IMR-90 (cell line): Measurements from ENCODE around the gene SCNN1B. TPM values are rescaled to one million over a fixed set of nuclear protein-coding genes. Genes with fewer than 3 reads are reported as not detected.

Experiments
- ATAC-seq: fragments of 200-7000 bp; cut with Tn5 transposase; 2 replicates; pipeline ENCODE4 v1.9.1; 2020; ENCODE audit warnings: low read depth, mild to moderate bottlenecking, moderate library complexity
- BruUV-seq: library from RNA; stranded (reverse); fragments of 400-500 nt; replicated peaks from 2 replicates; lab custom pipeline; 2021; lab: Mats Ljungman, UMichigan
- CTCF ChIA-PET: fragments of 300-600 bp; formaldehyde crosslinking; extraction: SDS; loops from one replicate; lab custom pipeline; 2021; ENCODE audit warnings: antibody characterized with exemption; lab: Yijun Ruan, JAX
- POLR2A ChIA-PET: fragments of 300-600 bp; sonication (Branson Sonifier 250); formaldehyde crosslinking; loops from one replicate; lab custom pipeline; 2022; ENCODE audit warnings: antibody characterized with exemption; ENCODE audit not compliant: unreplicated experiment; lab: Charles Lee
- DNase-seq: peaks from one replicate; pipeline ENCODE4 v3.0.0; 2013
- H2AFZ ChIP-seq: replicated peaks from 2 replicates; pipeline ENCODE3; 2013; ENCODE audit warnings: low read length, mild to moderate bottlenecking; ENCODE audit not compliant: poor library complexity
- H2AK5ac ChIP-seq: 2 replicates; pipeline ENCODE4 v1.6.1; 2013; ENCODE audit warnings: low read depth, low read length, inconsistent platforms
- H2AK9ac ChIP-seq: replicated peaks from 2 replicates; pipeline ENCODE3; 2013; ENCODE audit warnings: mild to moderate bottlenecking, low read depth, low read length, moderate library complexity; ENCODE audit not compliant: poor library complexity
- H2BK120ac ChIP-seq: 2 replicates; pipeline ENCODE4 v1.6.1; 2013; ENCODE audit warnings: low read depth, low read length, inconsistent platforms
- H2BK15ac ChIP-seq: 3 replicates; pipeline ENCODE4 v1.6.1; 2013; ENCODE audit warnings: low read depth, low read length, inconsistent platforms
- H2BK20ac ChIP-seq: 2 replicates; pipeline ENCODE4 v1.6.1; 2013; ENCODE audit warnings: low read depth, mild to moderate bottlenecking, inconsistent platforms, low read length, moderate library complexity
- H2BK5ac ChIP-seq: 2 replicates; pipeline ENCODE4 v1.6.1; 2013; ENCODE audit warnings: mild to moderate bottlenecking, low read depth, low read length, inconsistent platforms; ENCODE audit not compliant: poor library complexity, severe bottlenecking
- H3K14ac ChIP-seq: replicated peaks from 2 replicates; pipeline ENCODE4 v1.6.1; 2013; ENCODE audit warnings: low read depth, low read length, inconsistent platforms
- H3K18ac ChIP-seq: 2 replicates; pipeline ENCODE4 v1.6.1; 2013; ENCODE audit warnings: low read depth, low read length, control low read depth
- H3K23ac ChIP-seq: 2 replicates; pipeline ENCODE4 v1.6.1; 2013; ENCODE audit warnings: low read depth, low read length, inconsistent platforms
- H3K27ac ChIP-seq: 2 replicates; pipeline ENCODE4 v1.5.1; 2013; ENCODE audit warnings: mild to moderate bottlenecking, control low read depth, low read length; ENCODE audit not compliant: insufficient read depth
- H3K27me3 ChIP-seq: 2 replicates; pipeline ENCODE4 v1.6.1; 2013; ENCODE audit warnings: low read length; ENCODE audit not compliant: control insufficient read depth, insufficient read depth
- H3K36me3 ChIP-seq: 2 replicates; pipeline ENCODE4 v1.6.1; 2013; ENCODE audit warnings: low read length, mixed read lengths; ENCODE audit not compliant: control insufficient read depth, insufficient read depth
- H3K4ac ChIP-seq: 2 replicates; pipeline ENCODE4 v1.6.1; 2013; ENCODE audit warnings: low read depth, low read length, inconsistent platforms
- H3K4me1 ChIP-seq: 2 replicates; pipeline ENCODE4 v1.6.1; 2013; ENCODE audit warnings: low read length, mixed read lengths; ENCODE audit not compliant: control insufficient read depth, insufficient read depth
- H3K4me2 ChIP-seq: 2 replicates; pipeline ENCODE4 v1.6.1; 2013; ENCODE audit warnings: low read depth, mild to moderate bottlenecking, control low read depth, low read length, moderate library complexity
- H3K4me3 ChIP-seq: 2 replicates; pipeline ENCODE4 v1.5.1; 2013; ENCODE audit warnings: low read depth, mild to moderate bottlenecking, control low read depth, low read length, moderate library complexity; ENCODE audit not compliant: insufficient read depth
- H3K56ac ChIP-seq: 2 replicates; pipeline ENCODE4 v1.6.1; 2013; ENCODE audit warnings: low read length, inconsistent platforms; ENCODE audit not compliant: insufficient read depth; ENCODE audit errors: extremely low read depth
- H3K79me1 ChIP-seq, 2 experiments: 2 replicates each; pipeline ENCODE4 v1.6.1; 2013; ENCODE audit warnings: low read length in 2 of 2, inconsistent platforms in 1 of 2, low read depth in 1 of 2
- H3K9ac ChIP-seq: 2 replicates; pipeline ENCODE4 v1.6.1; 2013; ENCODE audit warnings: low read depth, low read length, control low read depth
- H3K9me1 ChIP-seq: 2 replicates; pipeline ENCODE4 v1.6.1; 2013; ENCODE audit warnings: low read length, inconsistent platforms; ENCODE audit not compliant: insufficient read depth
- H3K9me3 ChIP-seq: 2 replicates; pipeline ENCODE4 v1.6.1; 2013; ENCODE audit warnings: low read length; ENCODE audit not compliant: control insufficient read depth, insufficient read depth
- H4K20me1 ChIP-seq: 2 replicates; pipeline ENCODE4 v1.6.1; 2013; ENCODE audit warnings: low read length, inconsistent platforms; ENCODE audit not compliant: insufficient read depth
- H4K5ac ChIP-seq: 2 replicates; pipeline ENCODE4 v1.6.1; 2013; ENCODE audit warnings: mild to moderate bottlenecking, low read depth, low read length, control low read depth
- H4K8ac ChIP-seq, 2 experiments: 2 replicates each; pipeline ENCODE4 v1.6.1; 2013; ENCODE audit warnings: low read depth in 2 of 2, low read length in 2 of 2, control low read depth in 1 of 2, inconsistent platforms in 1 of 2
- H4K91ac ChIP-seq: 2 replicates; pipeline ENCODE4 v1.6.1; 2013; ENCODE audit warnings: low read depth, low read length, inconsistent platforms; ENCODE audit not compliant: insufficient read depth
- BHLHE40 ChIP-seq: fragments of 150-350 bp; IDR thresholded peaks from 2 replicates; pipeline ENCODE4 v1.6.1; 2016; ENCODE audit warnings: mild to moderate bottlenecking, low read depth, low read length
- CEBPB ChIP-seq: IDR thresholded peaks from 2 replicates; pipeline ENCODE4 v1.6.1; 2012; ENCODE audit warnings: low read depth, low read length, improper control_type of control experiment
- CHD1 ChIP-seq: IDR thresholded peaks from 2 replicates; pipeline ENCODE4 v1.6.1; 2012; ENCODE audit warnings: low read depth, low read length, improper control_type of control experiment
- MAZ ChIP-seq: IDR thresholded peaks from 2 replicates; pipeline ENCODE4 v1.6.1; 2012; ENCODE audit warnings: low read depth, mild to moderate bottlenecking, low read length, improper control_type of control experiment, moderate library complexity, borderline replicate concordance
- MXI1 ChIP-seq: IDR thresholded peaks from 2 replicates; pipeline ENCODE4 v1.6.1; 2012; ENCODE audit warnings: low read depth, mild to moderate bottlenecking, low read length, moderate library complexity, borderline replicate concordance
- RFX5 ChIP-seq: IDR thresholded peaks from 2 replicates; pipeline ENCODE4 v1.8.0; 2012; ENCODE audit warnings: low read depth, mild to moderate bottlenecking, low read length, moderate library complexity
- SMC3 ChIP-seq: fragments of 150-350 bp; IDR thresholded peaks from 2 replicates; pipeline ENCODE4 v1.6.1; 2016; ENCODE audit warnings: low read depth, mild to moderate bottlenecking, antibody characterized with exemption, low read length, moderate library complexity
- USF2 ChIP-seq: fragments of 150-350 bp; IDR thresholded peaks from 2 replicates; pipeline ENCODE4 v1.6.1; 2017; ENCODE audit warnings: mild to moderate bottlenecking, antibody characterized with exemption, low read length, low read depth
- WGBS, 2 experiments: methylation state at CpG; one replicate each; pipeline versions ENCODE4 v1.1.5 to v1.1.7; 2013; ENCODE audit warnings: missing lambda C conversion rate in 2 of 2; ENCODE audit not compliant: insufficient read length in 1 of 2; ENCODE audit errors: extremely low coverage in 2 of 2; 5-methylcytosine and 5-hydroxymethylcytosine counted together
- dilution Hi-C: fragments of 300-500 bp; cut with HindIII; formaldehyde crosslinking; loops from one replicate; pipeline ENCODE4 v1.14.3; 2018; ENCODE audit warnings: low sequenced_read_pairs; ENCODE audit not compliant: unreplicated experiment
- in situ Hi-C: fragments of 300-500 bp; cut with MboI; formaldehyde crosslinking; loops from 3 replicates; pipeline ENCODE4 v1.14.3; 2019; ENCODE audit warnings: low sequenced_read_pairs, inconsistent platforms, mixed read lengths
- intact Hi-C: fragments of 100-400 bp; cut with micrococcal nuclease; formaldehyde crosslinking; loops from 2 replicates; pipeline ENCODE4 v1.10.0; 2022
- polyA plus RNA-seq, 3 experiments: library from polyadenylated mRNA; depleted of rRNA; stranded (reverse); fragments of >200 nt; gene quantifications; 2 replicates each; pipeline ENCODE4 v1.2.3, GENCODE V29; 2012; ENCODE audit warnings: low replicate concordance in 1 of 3
- total RNA-seq: library from RNA; depleted of rRNA; stranded (reverse); fragments of >200 nt; gene quantifications from 2 replicates; pipeline ENCODE4 v1.2.3, GENCODE V29; 2012
- TF ChIP-seq, protein P1 (sequence below): conservative IDR thresholded peaks from 2 replicates; pipeline ENCODE4 v1.5.1; 2012; ENCODE audit warnings: mild to moderate bottlenecking, low read depth, low read length, improper control_type of control experiment
- TF ChIP-seq, protein P2 (sequence below): fragments of 150-350 bp; IDR thresholded peaks from 2 replicates; pipeline ENCODE4 v1.6.1; 2016; ENCODE audit warnings: low read depth, mild to moderate bottlenecking, low read length, moderate library complexity, borderline replicate concordance

The SCNN1B gene
- total and polyA plus RNA-seq, 2 of the 4 experiments (the other 2 are of a cell fraction) = not detected

DNA sequence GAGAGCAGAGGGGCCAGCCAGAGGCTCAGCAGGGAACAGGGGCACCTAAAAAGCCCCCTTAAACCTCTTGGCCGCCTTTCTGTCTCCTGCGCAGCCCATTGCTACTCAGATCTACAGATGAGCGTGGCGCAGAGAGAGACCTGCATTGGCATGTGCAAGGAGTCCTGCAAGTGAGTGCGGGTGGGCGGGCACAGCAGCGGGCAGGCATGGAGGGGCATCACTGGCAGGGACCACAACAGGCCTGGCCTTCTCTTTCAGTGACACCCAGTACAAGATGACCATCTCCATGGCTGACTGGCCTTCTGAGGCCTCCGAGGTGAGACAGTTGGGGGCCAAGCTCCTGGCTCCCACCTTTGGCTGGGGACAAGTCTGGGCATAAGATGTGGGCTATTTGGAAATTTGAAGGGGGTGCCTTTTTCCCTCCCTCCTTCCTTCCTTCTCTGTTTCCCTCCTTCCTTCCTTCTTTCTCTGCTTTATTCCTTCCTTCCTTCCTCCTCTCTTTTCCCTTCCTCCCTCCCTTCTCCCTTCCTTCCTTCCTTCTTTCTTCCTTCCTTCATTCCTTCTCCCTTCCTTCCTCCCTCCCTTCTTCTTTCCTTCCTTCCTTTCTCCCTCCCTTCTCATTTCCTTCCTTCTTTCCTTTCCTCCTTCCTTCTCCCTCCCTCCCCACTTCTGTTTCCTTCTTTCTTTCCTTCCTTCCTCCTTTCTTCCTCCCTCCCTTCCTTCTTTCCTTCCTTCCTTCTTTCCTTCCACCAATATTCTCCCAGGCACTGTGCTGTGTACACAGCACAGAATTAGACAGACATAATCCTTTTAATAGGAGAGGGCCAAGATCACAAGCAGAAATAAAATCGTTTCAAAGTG is 75.2 kb downstream of the SCNN1B start:
- Histone ChIP-seq H3K9me3 (no peaks in the 10 kb centered on the region), H4K91ac (no peak overlapping the region), H3K27me3 (peaks cover 4% of the 10 kb centered on the region; the same call in 1 of the 2 replicates), H4K20me1 (no peaks in the 10 kb centered on the region), H2BK15ac (no peak overlapping the region), H3K9ac (no peak overlapping the region), H3K36me3 (no peaks in the 10 kb centered on the region), H2BK120ac (no peak overlapping the region), H2BK5ac (no peak overlapping the region), H3K18ac (no peak overlapping the region), H2BK20ac (no peak overlapping the region), H2AFZ (no peak overlapping the region), H3K27ac (no peak overlapping the region), H3K9me1 (no peaks in the 10 kb centered on the region), H3K79me1 (no peaks in the 10 kb centered on the region), H2AK9ac (no peak overlapping the region), H3K4me3 (no peak overlapping the region), H4K8ac (no peak overlapping the region), H3K4me2 (no peak overlapping the region), H2AK5ac (no peak overlapping the region), H3K56ac (no peak overlapping the region), H3K4ac (no peak overlapping the region), H3K14ac (no peak overlapping the region), H3K23ac (no peak overlapping the region), H4K5ac (no peak overlapping the region), H3K4me1 (no peaks in the 10 kb centered on the region)
- TF ChIP-seq USF2 (no peak), MXI1 (no peak), MAZ (no peak), RFX5 (no peak), CEBPB (no peak), BHLHE40 (no peak), CHD1 (no peak), SMC3 (no peak)
- TF ChIP-seq, protein P1, sequence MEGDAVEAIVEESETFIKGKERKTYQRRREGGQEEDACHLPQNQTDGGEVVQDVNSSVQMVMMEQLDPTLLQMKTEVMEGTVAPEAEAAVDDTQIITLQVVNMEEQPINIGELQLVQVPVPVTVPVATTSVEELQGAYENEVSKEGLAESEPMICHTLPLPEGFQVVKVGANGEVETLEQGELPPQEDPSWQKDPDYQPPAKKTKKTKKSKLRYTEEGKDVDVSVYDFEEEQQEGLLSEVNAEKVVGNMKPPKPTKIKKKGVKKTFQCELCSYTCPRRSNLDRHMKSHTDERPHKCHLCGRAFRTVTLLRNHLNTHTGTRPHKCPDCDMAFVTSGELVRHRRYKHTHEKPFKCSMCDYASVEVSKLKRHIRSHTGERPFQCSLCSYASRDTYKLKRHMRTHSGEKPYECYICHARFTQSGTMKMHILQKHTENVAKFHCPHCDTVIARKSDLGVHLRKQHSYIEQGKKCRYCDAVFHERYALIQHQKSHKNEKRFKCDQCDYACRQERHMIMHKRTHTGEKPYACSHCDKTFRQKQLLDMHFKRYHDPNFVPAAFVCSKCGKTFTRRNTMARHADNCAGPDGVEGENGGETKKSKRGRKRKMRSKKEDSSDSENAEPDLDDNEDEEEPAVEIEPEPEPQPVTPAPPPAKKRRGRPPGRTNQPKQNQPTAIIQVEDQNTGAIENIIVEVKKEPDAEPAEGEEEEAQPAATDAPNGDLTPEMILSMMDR = no peak
- TF ChIP-seq, protein P2, sequence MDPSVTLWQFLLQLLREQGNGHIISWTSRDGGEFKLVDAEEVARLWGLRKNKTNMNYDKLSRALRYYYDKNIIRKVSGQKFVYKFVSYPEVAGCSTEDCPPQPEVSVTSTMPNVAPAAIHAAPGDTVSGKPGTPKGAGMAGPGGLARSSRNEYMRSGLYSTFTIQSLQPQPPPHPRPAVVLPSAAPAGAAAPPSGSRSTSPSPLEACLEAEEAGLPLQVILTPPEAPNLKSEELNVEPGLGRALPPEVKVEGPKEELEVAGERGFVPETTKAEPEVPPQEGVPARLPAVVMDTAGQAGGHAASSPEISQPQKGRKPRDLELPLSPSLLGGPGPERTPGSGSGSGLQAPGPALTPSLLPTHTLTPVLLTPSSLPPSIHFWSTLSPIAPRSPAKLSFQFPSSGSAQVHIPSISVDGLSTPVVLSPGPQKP = no peak
- intact Hi-C loops = no loop called here
- 79% methylated on average over 4 of the region's 9 CpGs; no CpG with 5 or more reads in 1 of the 2 experiments for WGBS, 2 experiments
- ATAC-seq (no peak), DNase-seq (no peak)
- in situ Hi-C loops = no loop called here
- no TSS peak for BruUV-seq
- ChIA-PET CTCF (no interaction called here), POLR2A (no interaction called here)
- dilution Hi-C loops = no loop called here
